GM21786 (cell line): Measurements from ENCODE around the gene PLSCR2.
"Not testable (repeated sequence)": the region's sequence is repeated elsewhere in the genome, so short reads cannot be mapped to it uniquely, and the experiment has no call there.

ENCODE experiments used
- ATAC-seq: cut with Tn5 transposase; IDR thresholded peaks from one replicate; pipeline ENCODE4 v1.9.1; 2021; ENCODE audit not compliant: unreplicated experiment

PLSCR2 gene

GRCh38 chr3:146469150-146470017 lies at the start of gene PLSCR2:
Gene PLSCR2 (minus strand): TSS chr3:146469561. CDS start chr3:146459904, 9,657 bp downstream.
- peak; percentile 97 for ATAC-seq

GRCh38 chr3:146517684-146518435 lies 48.5 kb upstream of the PLSCR2 start:
- no peak for ATAC-seq

GRCh38 chr3:146513386-146514051 lies 44.2 kb upstream of the PLSCR2 start:
- ATAC-seq = no peak

- no peak for ATAC-seq
These were observed 42.2 kb upstream of the PLSCR2 start for GRCh38 chr3:146511402-146512134.

GRCh38 chr3:146507331-146508120 lies 38.2 kb upstream of the PLSCR2 start:
- ATAC-seq = no peak

- no peak for ATAC-seq
These were observed 36.2 kb upstream of the PLSCR2 start for GRCh38 chr3:146505516-146505915.

- no peak for ATAC-seq
These were observed 35.3 kb upstream of the PLSCR2 start for GRCh38 chr3:146504498-146505197.

GRCh38 chr3:146503461-146504202 lies 34.3 kb upstream of the PLSCR2 start:
- ATAC-seq = peak; percentile 97

- no peak for ATAC-seq
These were observed 33.6 kb upstream of the PLSCR2 start for GRCh38 chr3:146502887-146503460.

- ATAC-seq = no peak
These were observed 32.4 kb upstream of the PLSCR2 start for GRCh38 chr3:146501752-146502151.

- ATAC-seq = no peak
These were observed 30.3 kb upstream of the PLSCR2 start for GRCh38 chr3:146499701-146500100.

- ATAC-seq = no peak
These were observed 28.8 kb upstream of the PLSCR2 start for GRCh38 chr3:146498002-146498736.

- not testable (repeated sequence) for ATAC-seq
These were observed 27.9 kb upstream of the PLSCR2 start for GRCh38 chr3:146497145-146497843.

GRCh38 chr3:146496726-146497125 lies 27.4 kb upstream of the PLSCR2 start:
- ATAC-seq = no peak

- ATAC-seq = no peak
These were observed 26.9 kb upstream of the PLSCR2 start for GRCh38 chr3:146496251-146496650.

- ATAC-seq = no peak
These were observed 24.4 kb upstream of the PLSCR2 start for GRCh38 chr3:146493761-146494160.

- ATAC-seq = no peak
These were observed 23.9 kb upstream of the PLSCR2 start for GRCh38 chr3:146493221-146493620.
